H9 (cell line): ENCODE results near the gene MSI2. TPM values are rescaled to one million over a fixed set of nuclear protein-coding genes. Genes with fewer than 3 reads are reported as not detected.

Experiments used
- DNase-seq: peaks from one replicate; pipeline ENCODE4 v3.0.0-alpha.2; 2017
- H2AFZ ChIP-seq: one replicate; pipeline ENCODE4 v1.6.1; 2013; ENCODE audit warnings: mild to moderate bottlenecking, low read length, control low read depth, moderate library complexity
- H2AK5ac ChIP-seq: 2 replicates; pipeline ENCODE4 v1.6.1; 2013; ENCODE audit warnings: low read length, control low read depth, mixed read lengths; ENCODE audit not compliant: insufficient read length
- H2BK120ac ChIP-seq: one replicate; pipeline ENCODE4 v1.6.1; 2013; ENCODE audit warnings: low read depth, mild to moderate bottlenecking, low read length, control low read depth, inconsistent platforms; ENCODE audit not compliant: poor library complexity, severe bottlenecking
- H2BK12ac ChIP-seq: 2 replicates; pipeline ENCODE4 v1.6.1; 2013; ENCODE audit warnings: low read length, control low read depth, mixed read lengths, low read depth; ENCODE audit not compliant: insufficient read length
- H2BK15ac ChIP-seq: 2 replicates; pipeline ENCODE4 v1.6.1; 2013; ENCODE audit warnings: low read depth, low read length, control low read depth
- H2BK20ac ChIP-seq: one replicate; pipeline ENCODE4 v1.6.1; 2013; ENCODE audit warnings: low read depth, mild to moderate bottlenecking, low read length, control low read depth, inconsistent platforms; ENCODE audit not compliant: poor library complexity, severe bottlenecking
- H2BK5ac ChIP-seq: 2 replicates; pipeline ENCODE4 v1.6.1; 2013; ENCODE audit warnings: low read length, control low read depth, mixed read lengths; ENCODE audit not compliant: insufficient read length
- H3K14ac ChIP-seq: 2 replicates; pipeline ENCODE4 v1.6.1; 2013; ENCODE audit warnings: low read length, control low read depth; ENCODE audit not compliant: insufficient read depth
- H3K18ac ChIP-seq: 2 replicates; pipeline ENCODE4 v1.6.1; 2013; ENCODE audit warnings: low read depth, mild to moderate bottlenecking, mixed read lengths, low read length, control low read depth; ENCODE audit not compliant: insufficient read length
- H3K23ac ChIP-seq: 2 replicates; pipeline ENCODE4 v1.6.1; 2013; ENCODE audit warnings: low read length, control low read depth, mixed read lengths, low read depth; ENCODE audit not compliant: insufficient read length
- H3K23me2 ChIP-seq: 2 replicates; pipeline ENCODE4 v1.6.1; 2013; ENCODE audit warnings: low read depth, mild to moderate bottlenecking, mixed read lengths, low read length, control low read depth; ENCODE audit not compliant: insufficient read length, poor library complexity, severe bottlenecking
- H3K27ac ChIP-seq: 2 replicates; pipeline ENCODE4 v1.5.1; 2013; ENCODE audit warnings: low read length, control low read depth, mixed read lengths, low read depth; ENCODE audit not compliant: insufficient read length
- H3K27me3 ChIP-seq: 2 replicates; pipeline ENCODE4 v1.6.1; 2013; ENCODE audit warnings: low read length, control low read depth, inconsistent platforms; ENCODE audit not compliant: insufficient read depth
- H3K4ac ChIP-seq: 2 replicates; pipeline ENCODE4 v1.6.1; 2013; ENCODE audit warnings: low read depth, mild to moderate bottlenecking, control low read depth, inconsistent platforms, low read length, moderate library complexity
- H3K4me1 ChIP-seq: 2 replicates; pipeline ENCODE4 v1.6.1; 2013; ENCODE audit warnings: low read length, control low read depth, inconsistent platforms; ENCODE audit not compliant: insufficient read depth
- H3K4me2 ChIP-seq: 2 replicates; pipeline ENCODE4 v1.6.1; 2013; ENCODE audit warnings: low read length, control low read depth, mixed read lengths; ENCODE audit not compliant: insufficient read length, insufficient read depth
- H3K56ac ChIP-seq: 2 replicates; pipeline ENCODE4 v1.6.1; 2013; ENCODE audit warnings: low read depth, mild to moderate bottlenecking, mixed read lengths, low read length, control low read depth; ENCODE audit not compliant: insufficient read length
- H3K79me1 ChIP-seq: 2 replicates; pipeline ENCODE4 v1.6.1; 2013; ENCODE audit warnings: low read depth, mild to moderate bottlenecking, moderate library complexity, low read length, control low read depth, inconsistent platforms; ENCODE audit not compliant: insufficient read depth, poor library complexity, severe bottlenecking
- H3K79me2 ChIP-seq: 2 replicates; pipeline ENCODE4 v1.6.1; 2013; ENCODE audit warnings: low read length, control low read depth, inconsistent platforms; ENCODE audit not compliant: insufficient read depth
- H3K9ac ChIP-seq: 2 replicates; pipeline ENCODE4 v1.6.1; 2013; ENCODE audit warnings: low read length, control low read depth, mixed read lengths; ENCODE audit not compliant: insufficient read length; ENCODE audit errors: extremely low read depth
- H3K9me3 ChIP-seq: one replicate; pipeline ENCODE4 v1.6.1; 2013; ENCODE audit warnings: low read depth, low read length, inconsistent platforms; ENCODE audit not compliant: control insufficient read depth
- H3T11ph ChIP-seq: one replicate; pipeline ENCODE4 v1.6.1; 2013; ENCODE audit warnings: mild to moderate bottlenecking, low read length, control low read depth, inconsistent platforms
- H4K20me1 ChIP-seq: one replicate; pipeline ENCODE4 v1.6.1; 2013; ENCODE audit not compliant: control insufficient read depth, insufficient read length, insufficient read depth
- H4K5ac ChIP-seq: 2 replicates; pipeline ENCODE4 v1.6.1; 2013; ENCODE audit warnings: low read depth, mild to moderate bottlenecking, mixed read lengths, low read length, control low read depth; ENCODE audit not compliant: insufficient read length
- H4K8ac ChIP-seq: replicated peaks from 2 replicates; pipeline ENCODE4 v1.6.1; 2013; ENCODE audit warnings: low read length, control low read depth, mixed read lengths, low read depth; ENCODE audit not compliant: insufficient read length
- H4K91ac ChIP-seq: 2 replicates; pipeline ENCODE4 v1.6.1; 2013; ENCODE audit warnings: low read depth, mild to moderate bottlenecking, moderate library complexity, mixed read lengths, low read length, control low read depth; ENCODE audit not compliant: insufficient read length
- H3K27ac Mint-ChIP-seq, 3 experiments: 2 replicates in 2 of 3; 3 replicates in 1 of 3; pipeline ENCODE4 v1.8.0; 2020 to 2021; ENCODE audit warnings: mixed read lengths in 3 of 3, mild to moderate bottlenecking in 1 of 3, moderate library complexity in 1 of 3
- H3K27me3 Mint-ChIP-seq: 2 replicates; pipeline ENCODE4 v1.8.0; 2021; ENCODE audit warnings: low read depth, mild to moderate bottlenecking, moderate library complexity, mixed read lengths
- H3K36me3 Mint-ChIP-seq, 3 experiments: 2 replicates in 2 of 3; 3 replicates in 1 of 3; pipeline ENCODE4 v1.8.0; 2020 to 2021; ENCODE audit warnings: low read depth in 3 of 3, mixed read lengths in 3 of 3; ENCODE audit not compliant: insufficient read depth in 1 of 3
- H3K4me1 Mint-ChIP-seq, 2 experiments: 2 replicates each; pipeline ENCODE4 v1.8.0; 2020; ENCODE audit warnings: mixed read lengths in 2 of 2
- H3K4me3 Mint-ChIP-seq, 2 experiments: 2 replicates in 1 of 2; 3 replicates in 1 of 2; pipeline ENCODE4 v1.8.0; 2020 to 2021; ENCODE audit warnings: mild to moderate bottlenecking in 2 of 2, mixed read lengths in 2 of 2, moderate library complexity in 1 of 2
- H3K9me3 Mint-ChIP-seq, 2 experiments: 2 replicates in 1 of 2; 3 replicates in 1 of 2; pipeline ENCODE4 v1.8.0; 2020; ENCODE audit warnings: mild to moderate bottlenecking in 2 of 2, mixed read lengths in 2 of 2, moderate library complexity in 1 of 2
- CTCF ChIP-seq: fragments of 200-600 bp; sonication (generic); conservative IDR thresholded peaks from 3 replicates; pipeline ENCODE4 v1.8.0; 2021; ENCODE audit warnings: antibody characterized with exemption, mild to moderate bottlenecking
- WGBS: extraction: QIAGEN DNeasy Blood & Tissue Kit; methylation state at CpG from one replicate; pipeline ENCODE4 v1.1.7; 2013; ENCODE audit warnings: missing lambda C conversion rate, low lambda C conversion rate, mixed read lengths; ENCODE audit not compliant: insufficient read length; ENCODE audit errors: extremely low coverage; 5-methylcytosine and 5-hydroxymethylcytosine counted together
- total RNA-seq: library from RNA; stranded (reverse); gene quantifications from 2 replicates; pipeline ENCODE4 v1.2.1, GENCODE V29; 2021

Gene MSI2
- total RNA-seq, 1 experiment from 2014 or later, result 98.5 TPM

- WGBS, result no CpG with 5 or more reads among the region's 7 CpGs
- Histone ChIP-seq H2BK5ac (no peak overlapping the region), H3K23ac (no peak overlapping the region), H3K18ac (no peak overlapping the region), H3K79me2 (no peaks in the 10 kb centered on the region), H4K8ac (no peak overlapping the region), H3K27me3 (no peaks in the 10 kb centered on the region), H2AFZ (no peak overlapping the region), H2BK120ac (no peak overlapping the region), H2AK5ac (no peak overlapping the region), H3K4me1 (peaks cover 18% of the 10 kb centered on the region), H3K14ac (no peak overlapping the region), H2BK15ac (no peak overlapping the region), H3K9me3 (no peaks in the 10 kb centered on the region), H3K79me1 (no peaks in the 10 kb centered on the region), H3K4ac (no peak overlapping the region), H4K5ac (no peak overlapping the region), H3K4me2 (no peak overlapping the region), H4K91ac (no peak overlapping the region), H3K23me2 (no peaks in the 10 kb centered on the region), H4K20me1 (no peaks in the 10 kb centered on the region), H2BK12ac (no peak overlapping the region), H3K9ac (no peak overlapping the region), H2BK20ac (no peak overlapping the region), H3K27ac (no peak overlapping the region), H3K56ac (no peak overlapping the region), H3T11ph (no peak overlapping the region)
- Mint-ChIP-seq H3K36me3 (peaks cover 2 to 11% (median 9%) of the 10 kb centered on the region in 3 experiments; a peak in 5 of 7 replicates), H3K27me3 (no peaks in the 10 kb centered on the region), H3K4me3 (no peak overlapping the region), H3K27ac (no peak overlapping the region), H3K9me3 (no peaks in the 10 kb centered on the region), H3K4me1 (peaks cover 42 to 46% of the 10 kb centered on the region in 2 experiments)
- no peak for TF ChIP-seq CTCF
- no peak for DNase-seq
These were observed 271.7 kb downstream of the MSI2 start for GRCh38 chr17:57528058-57528451.
